ENCODE results near the gene DYSF. TPM values are rescaled to one million over a fixed set of nuclear protein-coding genes. Genes with fewer than 3 reads are reported as not detected.

DYSF gene
- total RNA-seq, 1 experiment from 2014 or later = 5.5 TPM

- no peak overlapping the region for H2BK12ac ChIP-seq (ENCODE audit: insufficient read length, low read depth, low read length)
- no peaks in the 10 kb centered on the region; a peak in 3 of 7 replicates for H3K36me3 Mint-ChIP-seq (ENCODE audit: insufficient read depth in 1 of 3, low read depth in 3 of 3)
- H2BK15ac ChIP-seq (ENCODE audit: low read depth, low read length) = no peak overlapping the region
- H3K18ac ChIP-seq (ENCODE audit: insufficient read length, low read depth, low read length) = no peak overlapping the region
- no peak overlapping the region for H3T11ph ChIP-seq (ENCODE audit: low read length)
- DNase-seq = peak; percentile 11
- H3K9me3 Mint-ChIP-seq = no peaks in the 10 kb centered on the region
- no peaks in the 10 kb centered on the region for H3K4me1 ChIP-seq (ENCODE audit: insufficient read depth, low read length)
- no peaks in the 10 kb centered on the region for H4K20me1 ChIP-seq (ENCODE audit: control insufficient read depth, insufficient read depth, insufficient read length)
- no peak overlapping the region for H4K8ac ChIP-seq (replicated peaks; ENCODE audit: insufficient read length, low read depth, low read length)
- H4K5ac ChIP-seq (ENCODE audit: insufficient read length, low read depth, low read length) = no peak overlapping the region
- H3K9ac ChIP-seq (ENCODE audit: extremely low read depth, insufficient read length, low read length) = no peak overlapping the region
- no peak overlapping the region for H3K56ac ChIP-seq (ENCODE audit: insufficient read length, low read depth, low read length)
- no peaks in the 10 kb centered on the region for H3K79me1 ChIP-seq (ENCODE audit: insufficient read depth, low read depth, low read length, poor library complexity, severe bottlenecking)
- no peaks in the 10 kb centered on the region for H3K79me2 ChIP-seq (ENCODE audit: insufficient read depth, low read length)
- no peak overlapping the region for H2BK20ac ChIP-seq (ENCODE audit: low read depth, low read length, poor library complexity, severe bottlenecking)
- H2BK120ac ChIP-seq (ENCODE audit: low read depth, low read length, poor library complexity, severe bottlenecking) = no peak overlapping the region
- H2AK5ac ChIP-seq (ENCODE audit: insufficient read length, low read length) = no peak overlapping the region
- H3K14ac ChIP-seq (ENCODE audit: insufficient read depth, low read length) = no peak overlapping the region
- WGBS (ENCODE audit: extremely low coverage, insufficient read length, low lambda C conversion rate) = no CpG with 5 or more reads among the region's 4 CpGs
- no peak overlapping the region for H3K4me3 Mint-ChIP-seq
- H2AFZ ChIP-seq (ENCODE audit: low read length) = no peak overlapping the region
- no peak overlapping the region for H3K23ac ChIP-seq (ENCODE audit: insufficient read length, low read depth, low read length)
- H3K23me2 ChIP-seq (ENCODE audit: insufficient read length, low read depth, low read length, poor library complexity, severe bottlenecking) = peaks cover 3% of the 10 kb centered on the region
- no peak overlapping the region for H3K4me2 ChIP-seq (ENCODE audit: insufficient read depth, insufficient read length, low read length)
- H3K4me1 Mint-ChIP-seq = peaks cover 0 to 3% of the 10 kb centered on the region in 2 experiments; a peak in 1 of 4 replicates
- TF ChIP-seq CTCF (conservative IDR thresholded peaks at IDR 0.05) = no peak
- H3K4ac ChIP-seq (ENCODE audit: low read depth, low read length) = no peak overlapping the region
- H3K27ac Mint-ChIP-seq = no peak overlapping the region; a peak in 1 of 7 replicates
- no peak overlapping the region for H2BK5ac ChIP-seq (ENCODE audit: insufficient read length, low read length)
- no peaks in the 10 kb centered on the region for H3K27me3 Mint-ChIP-seq (ENCODE audit: low read depth)
- no peaks in the 10 kb centered on the region for H3K9me3 ChIP-seq (ENCODE audit: control insufficient read depth, low read depth, low read length)
- H4K91ac ChIP-seq (ENCODE audit: insufficient read length, low read depth, low read length) = no peak overlapping the region
- H3K27me3 ChIP-seq (ENCODE audit: insufficient read depth, low read length) = no peaks in the 10 kb centered on the region
- H3K27ac ChIP-seq (ENCODE audit: insufficient read length, low read depth, low read length) = no peak overlapping the region
Observed at GRCh38 chr2:71670430-71670795, 217.1 kb downstream of the DYSF start.

Data from H9 (cell line).